ENCODE measurements around the gene KRTAP20-1.

KRTAP20-1 gene

GRCh38 chr21:30616125-30616524 is at the start of gene KRTAP20-1:
KRTAP20-1 (plus strand) TSS chr21:30616425; CDS start chr21:30616455, 30 bp downstream.
- TF ChIP-seq CTCF (IDR thresholded peaks at IDR 0.05; ENCODE audit: insufficient read depth, low read length, missing control alignments), result no peak
- POLR2A ChIA-PET, result no interaction called here
- CTCF ChIA-PET, result no interaction called here
- no peak within 1 kb of the TSS for H3K4me3 ChIP-seq (ENCODE audit: low read depth, low read length)
- DNase-seq (ENCODE audit: low read depth, low spot score), result no peak

GRCh38 chr21:30567617-30568016 is 48.6 kb upstream of the KRTAP20-1 start:
- H3K4me3 ChIP-seq (ENCODE audit: low read depth, low read length), result no peak overlapping the region
- TF ChIP-seq CTCF (IDR thresholded peaks at IDR 0.05; ENCODE audit: insufficient read depth, low read length, missing control alignments), result no peak
- ChIA-PET CTCF (no interaction called here), POLR2A (no interaction called here)
- DNase-seq (ENCODE audit: low read depth, low spot score), result no peak

- ChIA-PET POLR2A (no interaction called here), CTCF (no interaction called here)
- DNase-seq (ENCODE audit: low read depth, low spot score), result no peak
- H3K4me3 ChIP-seq (ENCODE audit: low read depth, low read length), result no peak overlapping the region
- no peak for TF ChIP-seq CTCF (IDR thresholded peaks at IDR 0.05; ENCODE audit: insufficient read depth, low read length, missing control alignments)
Observed at GRCh38 chr21:30577766-30578165, 38.5 kb upstream of the KRTAP20-1 start.

- CTCF ChIA-PET, result no interaction called here
- DNase-seq (ENCODE audit: low read depth, low spot score), result no peak
- TF ChIP-seq CTCF (IDR thresholded peaks at IDR 0.05; ENCODE audit: insufficient read depth, low read length, missing control alignments), result no peak
- H3K4me3 ChIP-seq (ENCODE audit: low read depth, low read length), result no peak overlapping the region
- POLR2A ChIA-PET, result no interaction called here
Observed at GRCh38 chr21:30579346-30579745, 36.9 kb upstream of the KRTAP20-1 start.

- no peak overlapping the region for H3K4me3 ChIP-seq (ENCODE audit: low read depth, low read length)
- POLR2A ChIA-PET, result no interaction called here
- no peak for TF ChIP-seq CTCF (IDR thresholded peaks at IDR 0.05; ENCODE audit: insufficient read depth, low read length, missing control alignments)
- DNase-seq (ENCODE audit: low read depth, low spot score), result no peak
- CTCF ChIA-PET, result no interaction called here
Observed at GRCh38 chr21:30580132-30580531, 36.1 kb upstream of the KRTAP20-1 start.

- ChIA-PET POLR2A (no interaction called here), CTCF (no interaction called here)
- DNase-seq (ENCODE audit: low read depth, low spot score), result no peak
- H3K4me3 ChIP-seq (ENCODE audit: low read depth, low read length), result no peak overlapping the region
- TF ChIP-seq CTCF (IDR thresholded peaks at IDR 0.05; ENCODE audit: insufficient read depth, low read length, missing control alignments), result no peak
Observed at GRCh38 chr21:30582870-30583269, 33.4 kb upstream of the KRTAP20-1 start.
